GM12892 (cell line): ENCODE data around the gene COX19.

Experiments used
- POLR2A ChIP-seq: IDR thresholded peaks from 2 replicates; pipeline ENCODE4 v1.6.1; 2011; ENCODE audit warnings: low read depth, low read length, control low read depth
- POLR2AphosphoS5 ChIP-seq: IDR thresholded peaks from 2 replicates; pipeline ENCODE4 v1.6.1; 2011; ENCODE audit warnings: low read depth, low read length, control low read depth

DNA sequence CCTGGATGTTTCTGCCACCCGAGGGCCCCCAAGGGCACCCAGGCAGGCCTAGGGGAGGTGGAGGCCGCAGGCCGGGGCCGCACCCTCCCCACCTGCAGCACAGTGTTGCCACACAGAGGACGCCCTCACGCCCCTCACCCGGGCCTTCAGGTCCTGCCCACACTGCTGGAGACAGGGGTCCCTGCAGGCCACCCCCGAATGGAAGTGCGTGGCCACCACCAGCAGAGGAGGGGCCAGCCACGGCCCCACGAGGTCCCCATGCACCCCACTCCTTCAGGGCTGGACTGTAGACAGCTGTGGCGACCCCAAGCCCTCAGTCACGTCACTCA, 56.3 kb downstream of the COX19 start:
- TF ChIP-seq POLR2AphosphoS5 (no peak), POLR2A (no peak)
